ENCODE data around the gene CDKAL1. TPM values are rescaled to one million over a fixed set of nuclear protein-coding genes. Genes with fewer than 3 reads are reported as not detected.

The CDKAL1 gene
- total and polyA plus RNA-seq, 2 donors (not counting 3 experiments of a cell fraction or from before 2014, with no cell fraction given): 6.1 to 20.5 TPM

- FAIRE-seq (no peak), DNase-seq (ENCODE audit: low read depth, low spot score) (no peak)
- BruUV-seq (replicated peaks): no TSS peak
- H3K4me3 ChIP-seq (replicated peaks in 1 of 3; ENCODE audit: insufficient read depth in 1 of 3, low read depth in 1 of 3, low read length in 3 of 3): no peak overlapping the region
- H3K9ac ChIP-seq (replicated peaks; ENCODE audit: extremely low read depth, insufficient read depth, low read length): no peak overlapping the region
- dilution Hi-C loops (cut with MboI; ENCODE audit: extremely low pct_ligation_motif_present, low sequenced_read_pairs) (no loop called here), intact Hi-C loops (cut with micrococcal nuclease) (no loop called here)
- no peak overlapping the region for H3K27ac ChIP-seq (ENCODE audit: insufficient read depth, low read depth, low read length)
- TF ChIP-seq GATA2 (IDR thresholded peaks at IDR 0.05; ENCODE audit: insufficient read depth, insufficient read length, low read depth, low read length): no peak
- TF ChIP-seq EZH2 (IDR thresholded peaks at IDR 0.05; ENCODE audit: borderline replicate concordance, low read depth, low read length, severe bottlenecking): no peak
- no peaks in the 10 kb centered on the region for H3K9me1 ChIP-seq (replicated peaks; ENCODE audit: control insufficient read depth, extremely low read depth, insufficient read depth, low read length)
- no peaks in the 10 kb centered on the region for H4K20me1 ChIP-seq (replicated peaks; ENCODE audit: control insufficient read depth, extremely low read depth, insufficient read depth, low read length)
- ChIA-PET POLR2A (no interaction called here), CTCF (no interaction called here)
- no peak overlapping the region for H3K4me2 ChIP-seq (ENCODE audit: insufficient read depth, low read length)
- no peaks in the 10 kb centered on the region for H3K4me1 ChIP-seq (ENCODE audit: control insufficient read depth, extremely low read depth, insufficient read depth, low read length)
- no peaks in the 10 kb centered on the region for H3K27me3 ChIP-seq (ENCODE audit: control insufficient read depth in 2 of 2, insufficient read depth in 2 of 2, low read length in 2 of 2)
- no peaks in the 10 kb centered on the region for H3K36me3 ChIP-seq (ENCODE audit: control insufficient read depth in 2 of 2, extremely low read depth in 1 of 2, insufficient read depth in 2 of 2, low read length in 2 of 2)
- H2AFZ ChIP-seq (ENCODE audit: low read depth, low read length): no peak overlapping the region
- H3K9me3 ChIP-seq (replicated peaks; ENCODE audit: control insufficient read depth, insufficient read depth, low read length): no peaks in the 10 kb centered on the region
- no peaks in the 10 kb centered on the region for H3K79me2 ChIP-seq (ENCODE audit: control insufficient read depth, insufficient read depth, low read length)
Observed at GRCh38 chr6:20840675-20841074, 306.4 kb downstream of the CDKAL1 start.

GRCh38 chr6:20841806-20842205, 307.5 kb downstream of the CDKAL1 start:
- H3K27me3 ChIP-seq (ENCODE audit: control insufficient read depth in 2 of 2, insufficient read depth in 2 of 2, low read length in 2 of 2): no peaks in the 10 kb centered on the region
- H3K27ac ChIP-seq (ENCODE audit: insufficient read depth, low read depth, low read length): no peak overlapping the region
- FAIRE-seq: no peak
- ChIA-PET POLR2A (no interaction called here), CTCF (no interaction called here)
- no peaks in the 10 kb centered on the region for H3K36me3 ChIP-seq (ENCODE audit: control insufficient read depth in 2 of 2, extremely low read depth in 1 of 2, insufficient read depth in 2 of 2, low read length in 2 of 2)
- TF ChIP-seq MYC (IDR thresholded peaks at IDR 0.05; ENCODE audit: low read depth, low read length) (no peak), FOS (IDR thresholded peaks at IDR 0.05; ENCODE audit: borderline replicate concordance, insufficient read depth, low read length) (no peak), MAX (IDR thresholded peaks at IDR 0.05; ENCODE audit: insufficient read depth, insufficient read length) (no peak), JUN (IDR thresholded peaks at IDR 0.05; ENCODE audit: borderline replicate concordance, insufficient read depth, insufficient read length, low read depth) (no peak), POLR2A (IDR thresholded peaks at IDR 0.05; ENCODE audit: low read depth, low read length) (no peak), EZH2 (IDR thresholded peaks at IDR 0.05; ENCODE audit: borderline replicate concordance, low read depth, low read length, severe bottlenecking) (no peak), GATA2 (IDR thresholded peaks at IDR 0.05; ENCODE audit: insufficient read depth, insufficient read length, low read depth, low read length) (no peak), CTCF (IDR thresholded peaks at IDR 0.05; ENCODE audit: extremely low read depth in 1 of 2, insufficient read depth in 1 of 2, low read depth in 1 of 2, low read length in 2 of 2) (no peak), POLR2AphosphoS5 (IDR thresholded peaks at IDR 0.05; ENCODE audit: insufficient read depth, low read depth, low read length) (no peak)
- H2AFZ ChIP-seq (ENCODE audit: low read depth, low read length): no peak overlapping the region
- no peak overlapping the region for H3K9ac ChIP-seq (replicated peaks; ENCODE audit: extremely low read depth, insufficient read depth, low read length)
- dilution Hi-C loops (cut with MboI; ENCODE audit: extremely low pct_ligation_motif_present, low sequenced_read_pairs): no loop called here
- intact Hi-C loops (cut with micrococcal nuclease): no loop called here
- no TSS peak for BruUV-seq (replicated peaks)
- no peaks in the 10 kb centered on the region for H3K9me3 ChIP-seq (replicated peaks; ENCODE audit: control insufficient read depth, insufficient read depth, low read length)
- H3K4me3 ChIP-seq (replicated peaks in 1 of 3; ENCODE audit: insufficient read depth in 1 of 3, low read depth in 1 of 3, low read length in 3 of 3): no peak overlapping the region
- H3K4me2 ChIP-seq (ENCODE audit: insufficient read depth, low read length): no peak overlapping the region
- DNase-seq (ENCODE audit: low read depth, low spot score): no peak
- H3K4me1 ChIP-seq (ENCODE audit: control insufficient read depth, extremely low read depth, insufficient read depth, low read length): peaks cover 2% of the 10 kb centered on the region
- no peaks in the 10 kb centered on the region for H3K9me1 ChIP-seq (replicated peaks; ENCODE audit: control insufficient read depth, extremely low read depth, insufficient read depth, low read length)
- no peaks in the 10 kb centered on the region for H3K79me2 ChIP-seq (ENCODE audit: control insufficient read depth, insufficient read depth, low read length)
- no peaks in the 10 kb centered on the region for H4K20me1 ChIP-seq (replicated peaks; ENCODE audit: control insufficient read depth, extremely low read depth, insufficient read depth, low read length)
